HCT116 (cell line): Measurements from ENCODE around the gene BATF2. TPM values are rescaled to one million over a fixed set of nuclear protein-coding genes. Genes with fewer than 3 reads are reported as not detected.
"Not testable (repeated sequence)": the region's sequence is repeated elsewhere in the genome, so short reads cannot be mapped to it uniquely, and the experiment has no call there.

Experiments used
- ATAC-seq: fragments of 200-7000 bp; cut with Tn5 transposase; 2 replicates; pipeline ENCODE4 v1.9.1; 2020; ENCODE audit warnings: mild to moderate bottlenecking, moderate library complexity
- BruUV-seq: library from RNA; stranded (reverse); fragments of 400-500 nt; replicated peaks from 2 replicates; lab custom pipeline; 2021; lab: Mats Ljungman, UMichigan
- CTCF ChIA-PET: fragments of 300-600 bp; sonication (Branson Sonifier 250); formaldehyde crosslinking; loops from one replicate; lab custom pipeline; 2021; ENCODE audit warnings: antibody characterized with exemption; lab: Charles Lee
- POLR2A ChIA-PET: fragments of 300-600, 350-600 bp; sonication (Branson Sonifier 250); formaldehyde crosslinking; loops from one replicate; lab custom pipeline; 2021; ENCODE audit warnings: antibody characterized with exemption; lab: Charles Lee
- RAD21 ChIA-PET, 2 experiments: fragments of 300-600 bp; sonication (Branson Sonifier 250); formaldehyde crosslinking; loops; one replicate each; lab custom pipeline; 2023; ENCODE audit warnings: low total read pairs in 2 of 2; ENCODE audit not compliant: uncharacterized antibody in 2 of 2, unreplicated experiment in 2 of 2, low non-redundant PET in 1 of 2; lab: Charles Lee
- DNase-seq: peaks from one replicate; pipeline ENCODE4 v3.0.0-alpha.2; 2010; ENCODE audit warnings: low read depth, low spot score
- H2AFZ ChIP-seq: fragments of 200-600 bp; shearing (Covaris generic), sonication (generic); 2 replicates; pipeline ENCODE4 v1.6.1; 2017; ENCODE audit warnings: low read depth, mixed run types, mixed read lengths, antibody characterized with exemption, low read length; ENCODE audit not compliant: poor library complexity, severe bottlenecking
- H3K27ac ChIP-seq: 2 replicates; pipeline ENCODE4 v1.5.1; 2012; ENCODE audit warnings: low read depth, low read length
- H3K27me3 ChIP-seq: fragments of 200-600 bp; sonication (generic); 2 replicates; pipeline ENCODE4 v1.6.1; 2016; ENCODE audit warnings: mixed run types, low read length, mixed read lengths; ENCODE audit not compliant: insufficient read depth
- H3K36me3 ChIP-seq, 2 experiments: fragments of 200-500 bp in 1 of 2; fragments of 200-600 bp in 1 of 2; sonication (Bioruptor generic) in 1 of 2; sonication (generic) in 1 of 2; 2 replicates each; pipeline versions ENCODE4 v1.5.1 to v1.6.1; 2014 to 2016; ENCODE audit warnings: low read length in 2 of 2, inconsistent platforms in 1 of 2, mixed read lengths in 1 of 2, mixed run types in 1 of 2; ENCODE audit not compliant: insufficient read depth in 2 of 2, control insufficient read depth in 1 of 2
- H3K4me1 ChIP-seq, 2 experiments: fragments of 200-600 bp in 1 of 2; sonication (generic) in 1 of 2; 2 replicates each; pipeline versions ENCODE4 v1.5.1 to v1.6.1; 2012 to 2017; ENCODE audit warnings: low read length in 2 of 2, inconsistent platforms in 1 of 2, mild to moderate bottlenecking in 1 of 2, mixed read lengths in 1 of 2, mixed run types in 1 of 2, moderate library complexity in 1 of 2; ENCODE audit not compliant: insufficient read depth in 2 of 2, control insufficient read depth in 1 of 2
- H3K4me2 ChIP-seq: fragments of 200-600 bp; sonication (generic); 2 replicates; pipeline ENCODE4 v1.6.1; 2017; ENCODE audit warnings: mixed run types, low read length, mixed read lengths
- H3K4me3 ChIP-seq, 2 experiments: fragments of 200-600 bp in 1 of 2; sonication (generic) in 1 of 2; replicated peaks in 1 of 2; 2 replicates each; pipeline ENCODE4 v1.5.1; 2011 to 2016; ENCODE audit warnings: low read length in 2 of 2, control low read depth in 1 of 2, low read depth in 1 of 2, mild to moderate bottlenecking in 1 of 2, mixed read lengths in 1 of 2, mixed run types in 1 of 2
- H3K79me2 ChIP-seq: fragments of 200-600 bp; sonication (generic); 2 replicates; pipeline ENCODE4 v1.6.1; 2017; ENCODE audit warnings: mild to moderate bottlenecking, mixed run types, low read length, moderate library complexity, mixed read lengths; ENCODE audit not compliant: insufficient read depth
- H3K9ac ChIP-seq: fragments of 200-600 bp; sonication (generic); 2 replicates; pipeline ENCODE4 v1.6.1; 2016; ENCODE audit warnings: low read length, mixed read lengths
- H3K9me2 ChIP-seq: fragments of 200-600 bp; sonication (generic), shearing (Covaris generic); 2 replicates; pipeline ENCODE4 v1.6.1; 2017; ENCODE audit warnings: mixed run types, mild to moderate bottlenecking, moderate library complexity; ENCODE audit not compliant: insufficient read depth
- H3K9me3 ChIP-seq, 2 experiments: fragments of 200-500 bp in 1 of 2; fragments of 200-600 bp in 1 of 2; sonication (Bioruptor generic) in 1 of 2; sonication (generic) in 1 of 2; 2 replicates each; pipeline ENCODE4 v1.6.1; 2014 to 2017; ENCODE audit warnings: low read length in 2 of 2, mixed read lengths in 2 of 2, inconsistent platforms in 1 of 2, low read depth in 1 of 2, mild to moderate bottlenecking in 1 of 2, mixed run types in 1 of 2, moderate library complexity in 1 of 2; ENCODE audit not compliant: control insufficient read depth in 1 of 2, insufficient read depth in 1 of 2
- H4K20me1 ChIP-seq: fragments of 200-600 bp; sonication (generic), shearing (Covaris generic); 2 replicates; pipeline ENCODE4 v1.6.1; 2017; ENCODE audit warnings: mixed run types, mild to moderate bottlenecking, moderate library complexity; ENCODE audit not compliant: insufficient read depth
- RAD21 ChIP-seq: IDR thresholded peaks from 2 replicates; pipeline ENCODE4 v1.6.1; 2012; ENCODE audit warnings: low read depth, mild to moderate bottlenecking
- TCF7L2 ChIP-seq: IDR thresholded peaks from 2 replicates; pipeline ENCODE4 v1.7.0; 2011; ENCODE audit warnings: borderline replicate concordance, inconsistent platforms; ENCODE audit not compliant: insufficient read depth, insufficient read length; ENCODE audit errors: extremely low read depth
- ZNF274 ChIP-seq: fragments of 200-500 bp; sonication (Bioruptor generic); IDR thresholded peaks from 2 replicates; pipeline ENCODE4 v1.6.1; 2014; ENCODE audit warnings: mild to moderate bottlenecking, low read depth, low read length, inconsistent platforms
- intact Hi-C: fragments of 100-400 bp; cut with micrococcal nuclease; formaldehyde crosslinking; loops from 2 replicates; pipeline ENCODE4 v1.10.0; 2022
- total RNA-seq: library from RNA; stranded (reverse); gene quantifications from one replicate; pipeline ENCODE4 v1.2.1, GENCODE V29; 2021; ENCODE audit not compliant: unreplicated experiment

BATF2 gene
- total RNA-seq, 1 experiment from 2014 or later: 2.1 TPM

GRCh38 chr11:65008016-65008415 lies 11.2 kb upstream of the BATF2 start:
- H3K36me3 ChIP-seq: no peaks in the 10 kb centered on the region
- peak overlapping the region; percentile 65 for H3K4me2 ChIP-seq
- H3K27ac ChIP-seq: peak overlapping the region; percentile 56
- H3K79me2 ChIP-seq: no peaks in the 10 kb centered on the region
- TF ChIP-seq TCF7L2 (no peak), ZNF274 (no peak), RAD21 (peak; percentile 38; the same call in 1 of the 2 replicates)
- no peak overlapping the region for H3K4me3 ChIP-seq
- DNase-seq (no peak), ATAC-seq (no peak)
- no peaks in the 10 kb centered on the region for H3K27me3 ChIP-seq
- POLR2A ChIA-PET: interaction anchor here (1.2 kb wide), 1 partner anchor 84 kb away, joined by 4 read pairs; the partner anchor contains the start of gene PPP2R5B
- H4K20me1 ChIP-seq: no peaks in the 10 kb centered on the region
- CTCF ChIA-PET: no interaction called here
- RAD21 ChIA-PET: no interaction called here
- peaks cover 12 to 30% of the 10 kb centered on the region in 2 experiments for H3K4me1 ChIP-seq
- no peaks in the 10 kb centered on the region for H3K9me2 ChIP-seq
- H2AFZ ChIP-seq: no peak overlapping the region
- intact Hi-C loops: no loop called here
- H3K9me3 ChIP-seq: no peaks in the 10 kb centered on the region
- no TSS peak for BruUV-seq
- peak overlapping the region; percentile 51 for H3K9ac ChIP-seq

- peaks cover 11 to 38% of the 10 kb centered on the region in 2 experiments for H3K4me1 ChIP-seq
- DNase-seq, H3K4me3 ChIP-seq, H4K20me1 ChIP-seq, H3K4me2 ChIP-seq, ATAC-seq, BruUV-seq, H3K27me3 ChIP-seq, H3K79me2 ChIP-seq, RAD21 ChIA-PET, H3K9me2 ChIP-seq, H3K36me3 ChIP-seq, intact Hi-C loops, H3K9ac ChIP-seq, H3K27ac ChIP-seq, H2AFZ ChIP-seq, CTCF ChIA-PET, H3K9me3 ChIP-seq, POLR2A ChIA-PET: not testable (repeated sequence)
These were observed 7.2 kb upstream of the BATF2 start for GRCh38 chr11:65003968-65004367.
